ENCODE results near the gene ADAD2. TPM values are rescaled to one million over a fixed set of nuclear protein-coding genes. Genes with fewer than 3 reads are reported as not detected.

The ADAD2 gene
- total RNA-seq, 4 donors from 2014 or later: 1.1 to 4.2 (median 1.9) TPM; not detected in 1

- DNase-seq: no peak
- H3K36me3 ChIP-seq: no peaks in the 10 kb centered on the region
- no peak overlapping the region for H3K4me3 ChIP-seq
- no peaks in the 10 kb centered on the region for H3K9me3 ChIP-seq
- no peak overlapping the region for H3K27ac ChIP-seq
- no peaks in the 10 kb centered on the region for H3K4me1 ChIP-seq
- H3K27me3 ChIP-seq: peaks cover 0 to 37% (median 0%) of the 10 kb centered on the region in 4 donors
- intact Hi-C loops (cut with DNase I): no loop called here
- no peak for TF ChIP-seq CTCF (IDR thresholded peaks at IDR 0.05)
- no peak for TF ChIP-seq POLR2A (IDR thresholded peaks at IDR 0.05)
- 73 to 83% methylated on average over 1 of the region's 1 CpG for WGBS, 2 donors
These were observed 52.8 kb downstream of the ADAD2 start for GRCh38 chr16:84243732-84244131.

GRCh38 chr16:84244728-84245127 lies 53.8 kb downstream of the ADAD2 start:
- 86 to 97% methylated on average over 2 of the region's 2 CpGs for WGBS, 2 donors
- intact Hi-C loops (cut with DNase I): no loop called here

GRCh38 chr16:84245956-84246678 lies 55.2 kb downstream of the ADAD2 start:
- Histone ChIP-seq H3K9me3 (no peaks in the 10 kb centered on the region), H3K27me3 (peaks cover 0 to 22% (median 0%) of the 10 kb centered on the region in 4 donors), H3K4me1 (no peaks in the 10 kb centered on the region), H3K36me3 (no peaks in the 10 kb centered on the region), H3K27ac (no peak overlapping the region), H3K4me3 (no peak overlapping the region)
- intact Hi-C loops (cut with DNase I): no loop called here
- 74 to 87% methylated on average over 7 to 10 of the region's 10 CpGs for WGBS, 2 donors
- no peak for DNase-seq
- TF ChIP-seq CTCF (IDR thresholded peaks at IDR 0.05): no peak
- no peak for TF ChIP-seq POLR2A (IDR thresholded peaks at IDR 0.05)

More at GRCh38 chr16:84244728-84245127, 53.8 kb downstream of the ADAD2 start:
- Histone ChIP-seq H3K27ac (no peak overlapping the region), H3K4me3 (no peak overlapping the region), H3K4me1 (no peaks in the 10 kb centered on the region), H3K27me3 (peaks cover 0 to 30% (median 0%) of the 10 kb centered on the region in 4 donors), H3K36me3 (no peaks in the 10 kb centered on the region), H3K9me3 (no peaks in the 10 kb centered on the region)
- no peak for TF ChIP-seq POLR2A (IDR thresholded peaks at IDR 0.05)
- TF ChIP-seq CTCF (IDR thresholded peaks at IDR 0.05): no peak
- no peak for DNase-seq

GRCh38 chr16:84246679-84247077 lies 55.7 kb downstream of the ADAD2 start:
- no peaks in the 10 kb centered on the region for H3K9me3 ChIP-seq
- no peak overlapping the region for H3K27ac ChIP-seq
- no peaks in the 10 kb centered on the region for H3K4me1 ChIP-seq
- 63 to 74% methylated on average over 4 of the region's 5 CpGs for WGBS, 2 donors
- TF ChIP-seq POLR2A (IDR thresholded peaks at IDR 0.05) (no peak), CTCF (IDR thresholded peaks at IDR 0.05) (no peak)
- peaks cover 0 to 22% (median 0%) of the 10 kb centered on the region in 4 donors for H3K27me3 ChIP-seq
- no peak for DNase-seq
- no peak overlapping the region for H3K4me3 ChIP-seq
- H3K36me3 ChIP-seq: no peaks in the 10 kb centered on the region
- intact Hi-C loops (cut with DNase I): no loop called here

Other genes with a start within 250 kb of the ADAD2 start
- 10 to 100 TPM in 2 of 4 donors, 1 to 10 TPM in 2; 5.0 to 27.6 (median 11.1) TPM for gene OSGIN1, start 237.9 kb upstream of the ADAD2 start, total RNA-seq
- not detected for gene NECAB2, start 222.9 kb upstream of the ADAD2 start, total RNA-seq
- not detected for gene SLC38A8, start 148.4 kb upstream of the ADAD2 start, total RNA-seq
- gene MBTPS1, start 74.2 kb upstream of the ADAD2 start, total RNA-seq: 10 to 100 TPM; 36.3 to 77.6 (median 53.0) TPM
- gene HSDL1, start 46.0 kb upstream of the ADAD2 start, total RNA-seq: 1 to 10 TPM; 5.0 to 9.7 (median 8.6) TPM
- gene DNAAF1, start 45.8 kb upstream of the ADAD2 start, total RNA-seq: under 1 TPM in 1 of 4 donors, not detected in 3; under 0.01 TPM
- 10 to 100 TPM; 23.9 to 43.7 (median 32.1) TPM for gene TAF1C, start 4.1 kb upstream of the ADAD2 start, total RNA-seq
- gene KCNG4, start 48.9 kb downstream of the ADAD2 start, total RNA-seq: not detected
- gene WFDC1, start 103.7 kb downstream of the ADAD2 start, total RNA-seq: 1 to 10 TPM; 2.3 to 7.6 (median 5.0) TPM
- 10 to 100 TPM in 1 of 4 donors, 1 to 10 TPM in 3; 1.1 to 25.8 (median 5.6) TPM for gene ATP2C2, start 177.4 kb downstream of the ADAD2 start, total RNA-seq

All from esophagus squamous epithelium (tissue), 5 donors.